Measurements from ENCODE around the gene GPAM.
A peak's percentile ranks its signal among the peaks of the same experiment; 100 is the strongest.
"Not testable (repeated sequence)": the region's sequence is repeated elsewhere in the genome, so short reads cannot be mapped to it uniquely, and the experiment has no call there.

Gene GPAM

GRCh38 chr10:112183329-112184051 lies at the start of gene GPAM:
GPAM (minus strand) TSS chr10:112183765; CDS start chr10:112181784, 1,981 bp downstream.
- DNase-seq (ENCODE audit: low read depth): peak; percentile 90

- no peak for DNase-seq (ENCODE audit: low read depth)
Measured at GRCh38 chr10:112232670-112233069, 49.1 kb upstream of the GPAM start.

- no peak for DNase-seq (ENCODE audit: low read depth)
Measured at GRCh38 chr10:112231602-112232400, 48.2 kb upstream of the GPAM start.

GRCh38 chr10:112230325-112230988 lies 46.9 kb upstream of the GPAM start:
- DNase-seq (ENCODE audit: low read depth): peak; percentile 73

- DNase-seq (ENCODE audit: low read depth): peak; percentile 70
Measured at GRCh38 chr10:112229901-112230300, 46.3 kb upstream of the GPAM start.

- DNase-seq (ENCODE audit: low read depth): peak; percentile 77
Measured at GRCh38 chr10:112229096-112229495, 45.5 kb upstream of the GPAM start.

GRCh38 chr10:112228366-112229088 lies 45.0 kb upstream of the GPAM start:
- DNase-seq (ENCODE audit: low read depth): not testable (repeated sequence)

- peak; percentile 57 for DNase-seq (ENCODE audit: low read depth)
Measured at GRCh38 chr10:112227331-112227987, 43.9 kb upstream of the GPAM start.

GRCh38 chr10:112226439-112227248 lies 43.1 kb upstream of the GPAM start:
- no peak for DNase-seq (ENCODE audit: low read depth)

GRCh38 chr10:112225771-112226438 lies 42.3 kb upstream of the GPAM start:
- no peak for DNase-seq (ENCODE audit: low read depth)

GRCh38 chr10:112224933-112225529 lies 41.5 kb upstream of the GPAM start:
- no peak for DNase-seq (ENCODE audit: low read depth)

- DNase-seq (ENCODE audit: low read depth): peak; percentile 40
Measured at GRCh38 chr10:112223725-112224124, 40.2 kb upstream of the GPAM start.

- DNase-seq (ENCODE audit: low read depth): no peak
Measured at GRCh38 chr10:112222799-112223198, 39.2 kb upstream of the GPAM start.

GRCh38 chr10:112221545-112221944 lies 38.0 kb upstream of the GPAM start:
- DNase-seq (ENCODE audit: low read depth): peak; percentile 61

- peak; percentile 42 for DNase-seq (ENCODE audit: low read depth)
Measured at GRCh38 chr10:112218960-112219359, 35.4 kb upstream of the GPAM start.

GRCh38 chr10:112218036-112218390 lies 34.4 kb upstream of the GPAM start:
- DNase-seq (ENCODE audit: low read depth): no peak

- DNase-seq (ENCODE audit: low read depth): no peak
Measured at GRCh38 chr10:112217386-112218035, 33.9 kb upstream of the GPAM start.

- DNase-seq (ENCODE audit: low read depth): no peak
Measured at GRCh38 chr10:112216966-112217365, 33.4 kb upstream of the GPAM start.

GRCh38 chr10:112216151-112216550 lies 32.6 kb upstream of the GPAM start:
- DNase-seq (ENCODE audit: low read depth): no peak

Measured in ELR (cell line).